ENCODE measurements around the gene SNX3.

SNX3 gene

DNA sequence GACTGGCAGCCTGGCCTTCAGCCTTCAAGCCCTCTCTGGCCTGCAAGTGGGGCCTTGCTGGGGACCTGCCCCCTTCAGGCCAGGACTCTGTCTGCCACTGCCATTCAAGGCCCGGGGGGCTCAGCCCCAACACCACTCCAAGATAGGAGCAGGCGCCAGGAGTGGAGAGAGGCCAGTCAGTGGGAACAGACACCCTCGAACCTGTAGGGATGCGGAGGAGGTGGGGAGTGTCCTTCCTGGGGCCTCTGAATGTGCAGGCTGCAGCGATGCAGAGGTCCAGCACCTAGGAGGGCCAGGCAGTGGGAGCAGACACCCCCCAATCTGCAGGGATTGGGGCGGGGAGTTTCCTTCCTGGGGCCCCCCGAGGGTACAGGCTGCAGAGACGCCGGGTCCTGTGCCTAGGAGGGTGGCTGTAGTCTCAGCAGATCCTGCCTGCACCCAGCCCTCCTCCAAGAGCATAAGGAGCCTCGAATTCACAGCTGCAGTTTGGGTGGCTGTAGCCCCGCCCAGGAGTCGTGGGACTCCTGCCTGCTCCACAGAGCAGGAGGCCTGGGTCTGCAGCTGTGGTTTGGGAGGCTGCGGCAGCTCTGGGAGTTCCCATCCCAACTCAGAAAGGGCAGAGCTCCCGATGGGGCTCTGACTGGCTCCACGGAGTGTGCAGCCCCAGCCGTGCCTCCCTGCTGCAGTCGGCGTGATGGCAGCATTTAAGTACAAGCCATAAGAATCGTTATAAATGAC, 61.9 kb downstream of the SNX3 start:
- no peaks in the 10 kb centered on the region for H3K9me2 ChIP-seq (ENCODE audit: low read depth, low read length)
- no peaks in the 10 kb centered on the region for H3K27me3 ChIP-seq (ENCODE audit: insufficient read depth, low read length)
- no peak overlapping the region for H3K27ac ChIP-seq (ENCODE audit: low read depth, low read length, poor library complexity, severe bottlenecking)
- H3K4me2 ChIP-seq (ENCODE audit: low read length), result no peak overlapping the region
- H3F3A ChIP-seq (ENCODE audit: insufficient read depth, low read length), result no peaks in the 10 kb centered on the region
- H3K36me3 ChIP-seq (ENCODE audit: insufficient read depth, low read length), result no peaks in the 10 kb centered on the region
- H4K20me1 ChIP-seq (ENCODE audit: insufficient read depth, low read length), result no peaks in the 10 kb centered on the region
- no peak overlapping the region for H3K4me3 ChIP-seq (ENCODE audit: low read depth, low read length, poor library complexity, severe bottlenecking)
- TF ChIP-seq, protein P1, sequence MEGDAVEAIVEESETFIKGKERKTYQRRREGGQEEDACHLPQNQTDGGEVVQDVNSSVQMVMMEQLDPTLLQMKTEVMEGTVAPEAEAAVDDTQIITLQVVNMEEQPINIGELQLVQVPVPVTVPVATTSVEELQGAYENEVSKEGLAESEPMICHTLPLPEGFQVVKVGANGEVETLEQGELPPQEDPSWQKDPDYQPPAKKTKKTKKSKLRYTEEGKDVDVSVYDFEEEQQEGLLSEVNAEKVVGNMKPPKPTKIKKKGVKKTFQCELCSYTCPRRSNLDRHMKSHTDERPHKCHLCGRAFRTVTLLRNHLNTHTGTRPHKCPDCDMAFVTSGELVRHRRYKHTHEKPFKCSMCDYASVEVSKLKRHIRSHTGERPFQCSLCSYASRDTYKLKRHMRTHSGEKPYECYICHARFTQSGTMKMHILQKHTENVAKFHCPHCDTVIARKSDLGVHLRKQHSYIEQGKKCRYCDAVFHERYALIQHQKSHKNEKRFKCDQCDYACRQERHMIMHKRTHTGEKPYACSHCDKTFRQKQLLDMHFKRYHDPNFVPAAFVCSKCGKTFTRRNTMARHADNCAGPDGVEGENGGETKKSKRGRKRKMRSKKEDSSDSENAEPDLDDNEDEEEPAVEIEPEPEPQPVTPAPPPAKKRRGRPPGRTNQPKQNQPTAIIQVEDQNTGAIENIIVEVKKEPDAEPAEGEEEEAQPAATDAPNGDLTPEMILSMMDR (IDR thresholded peaks at IDR 0.05; ENCODE audit: low read length), result no peak
- H3K79me2 ChIP-seq (ENCODE audit: insufficient read depth, low read length), result no peaks in the 10 kb centered on the region
- H3K4me1 ChIP-seq (ENCODE audit: insufficient read depth, low read length, severe bottlenecking), result no peaks in the 10 kb centered on the region
- H2AFZ ChIP-seq (ENCODE audit: low read length), result no peak overlapping the region
- no peak overlapping the region for H3K9ac ChIP-seq (ENCODE audit: low read length)
- no peaks in the 10 kb centered on the region for H3K9me3 ChIP-seq (ENCODE audit: low read length)

DNA sequence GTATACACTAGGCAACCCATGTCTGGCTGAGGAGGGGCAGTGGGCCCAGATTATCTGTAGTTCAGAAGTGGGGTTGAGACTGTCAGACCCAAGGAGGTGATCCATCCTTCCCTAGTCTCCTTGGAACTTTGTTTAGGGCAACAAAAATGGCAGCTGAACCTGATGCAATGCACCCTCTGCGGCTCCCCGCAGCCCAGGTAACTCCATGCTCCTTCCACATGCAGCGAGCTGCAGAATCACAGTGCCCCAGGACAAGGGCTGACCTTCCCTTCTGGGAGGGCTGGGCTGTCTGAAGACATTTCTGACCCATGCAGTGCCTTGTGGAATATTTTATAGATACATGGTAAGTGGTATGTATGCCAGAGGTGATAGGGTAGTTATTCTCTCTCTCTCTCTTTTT, 65.6 kb downstream of the SNX3 start:
- no peak overlapping the region for H3K4me2 ChIP-seq (ENCODE audit: low read length)
- TF ChIP-seq EZH2 (IDR thresholded peaks at IDR 0.05; ENCODE audit: borderline replicate concordance, low read length), result no peak
- TF ChIP-seq, protein P1 (IDR thresholded peaks at IDR 0.05; ENCODE audit: low read length), result no peak
- H3F3A ChIP-seq (ENCODE audit: insufficient read depth, low read length), result no peaks in the 10 kb centered on the region
- H3K9me2 ChIP-seq (ENCODE audit: low read depth, low read length), result no peaks in the 10 kb centered on the region
- H3K4me1 ChIP-seq (ENCODE audit: insufficient read depth, low read length, severe bottlenecking), result no peaks in the 10 kb centered on the region
- H4K20me1 ChIP-seq (ENCODE audit: insufficient read depth, low read length), result no peaks in the 10 kb centered on the region
- H3K27ac ChIP-seq (ENCODE audit: low read depth, low read length, poor library complexity, severe bottlenecking), result no peak overlapping the region
- no peaks in the 10 kb centered on the region for H3K27me3 ChIP-seq (ENCODE audit: insufficient read depth, low read length)
- no peak overlapping the region for H2AFZ ChIP-seq (ENCODE audit: low read length)
- no peak overlapping the region for H3K9ac ChIP-seq (ENCODE audit: low read length)
- no peaks in the 10 kb centered on the region for H3K9me3 ChIP-seq (ENCODE audit: low read length)
- no peaks in the 10 kb centered on the region for H3K79me2 ChIP-seq (ENCODE audit: insufficient read depth, low read length)
- no peak overlapping the region for H3K4me3 ChIP-seq (ENCODE audit: low read depth, low read length, poor library complexity, severe bottlenecking)
- H3K36me3 ChIP-seq (ENCODE audit: insufficient read depth, low read length), result no peaks in the 10 kb centered on the region

DNA sequence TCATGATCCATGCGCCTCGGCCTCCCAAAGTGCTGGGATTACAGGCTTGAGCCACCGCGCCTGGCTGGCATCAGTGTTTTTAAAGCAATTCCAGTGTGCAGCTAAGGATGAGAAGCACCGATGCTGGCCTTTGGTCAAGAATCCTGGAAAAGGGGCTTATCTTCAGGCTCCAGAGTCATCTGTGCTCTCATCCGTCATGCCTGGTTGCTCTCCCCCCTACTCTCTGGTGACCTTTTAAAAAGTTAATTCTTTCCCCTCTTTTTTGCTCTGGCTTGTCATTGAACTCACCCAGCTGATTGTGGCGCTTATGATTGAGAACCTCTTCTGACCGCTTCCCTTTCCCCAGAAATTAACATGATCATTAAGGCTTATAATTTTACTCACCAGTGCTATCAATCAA, 66.3 kb downstream of the SNX3 start:
- Histone ChIP-seq H3K4me2 (ENCODE audit: low read length) (no peak overlapping the region), H3K9ac (ENCODE audit: low read length) (no peak overlapping the region), H3K79me2 (ENCODE audit: insufficient read depth, low read length) (no peaks in the 10 kb centered on the region), H3K9me2 (ENCODE audit: low read depth, low read length) (no peaks in the 10 kb centered on the region), H3K4me3 (ENCODE audit: low read depth, low read length, poor library complexity, severe bottlenecking) (no peak overlapping the region), H3K36me3 (ENCODE audit: insufficient read depth, low read length) (no peaks in the 10 kb centered on the region), H3F3A (ENCODE audit: insufficient read depth, low read length) (no peaks in the 10 kb centered on the region), H3K27me3 (ENCODE audit: insufficient read depth, low read length) (no peaks in the 10 kb centered on the region), H3K9me3 (ENCODE audit: low read length) (no peaks in the 10 kb centered on the region), H3K4me1 (ENCODE audit: insufficient read depth, low read length, severe bottlenecking) (no peaks in the 10 kb centered on the region), H2AFZ (ENCODE audit: low read length) (no peak overlapping the region), H4K20me1 (ENCODE audit: insufficient read depth, low read length) (no peaks in the 10 kb centered on the region), H3K27ac (ENCODE audit: low read depth, low read length, poor library complexity, severe bottlenecking) (no peak overlapping the region)
- TF ChIP-seq EZH2 (IDR thresholded peaks at IDR 0.05; ENCODE audit: borderline replicate concordance, low read length), result no peak
- TF ChIP-seq, protein P1 (IDR thresholded peaks at IDR 0.05; ENCODE audit: low read length), result no peak

Measured in OCI-LY1 (cell line).